Thoracic aorta (tissue), 2 donors: ENCODE results near the gene C4orf50. TPM values are rescaled to one million over a fixed set of nuclear protein-coding genes. Genes with fewer than 3 reads are reported as not detected.

Experiments used
- ATAC-seq: fragments of 150-250 bp; one replicate; pipeline ENCODE4 v1.8.0; 2017; ENCODE audit warnings: low read depth; ENCODE audit not compliant: insufficient number of reproducible peaks, low FRiP score
- DNase-seq: peaks from one replicate; pipeline ENCODE4 v3.0.0-alpha.2; 2020; ENCODE audit warnings: low spot score
- H3K27ac ChIP-seq, 2 donors: fragments of 200-600 bp; sonication (generic); 1 replicate in 1 of 2; 2 replicates in 1 of 2; pipeline ENCODE4 v1.5.1; 2016; ENCODE audit warnings: mild to moderate bottlenecking in 2 of 2, moderate library complexity in 2 of 2
- H3K27me3 ChIP-seq: fragments of 200-600 bp; sonication (generic); replicated peaks from 2 replicates; pipeline ENCODE4 v1.6.0; 2016; ENCODE audit warnings: mild to moderate bottlenecking; ENCODE audit not compliant: insufficient read depth
- H3K36me3 ChIP-seq: fragments of 200-600 bp; sonication (generic); one replicate; pipeline ENCODE4 v1.5.1; 2016
- H3K4me1 ChIP-seq, 2 donors: fragments of 200-600 bp; sonication (generic); 1 replicate in 1 of 2; 2 replicates in 1 of 2; pipeline versions ENCODE4 v1.5.1 to v1.6.0; 2016; ENCODE audit warnings: low read depth in 2 of 2, mild to moderate bottlenecking in 1 of 2; ENCODE audit not compliant: control insufficient read depth in 1 of 2
- H3K4me3 ChIP-seq: fragments of 200-600 bp; sonication (generic); 2 replicates; pipeline ENCODE4 v1.5.1; 2016; ENCODE audit warnings: mild to moderate bottlenecking
- H3K9me3 ChIP-seq: fragments of 200-600 bp; sonication (generic); 2 replicates; pipeline ENCODE4 v1.5.1; 2016
- total RNA-seq, 2 donors: library from RNA; depleted of rRNA; stranded (reverse); fragments of >200 nt; gene quantifications; one replicate each; pipeline versions ENCODE4 v1.1.0 to v1.2.3, GENCODE V29; 2016
- TF ChIP-seq, protein P1 (sequence below): fragments of 200-600 bp; sonication (generic); IDR thresholded peaks from one replicate; pipeline ENCODE4 v1.5.1; 2019; ENCODE audit warnings: antibody characterized with exemption

Gene C4orf50
- total RNA-seq, 2 donors from 2014 or later, result 0.14 TPM; not detected in 1

DNA sequence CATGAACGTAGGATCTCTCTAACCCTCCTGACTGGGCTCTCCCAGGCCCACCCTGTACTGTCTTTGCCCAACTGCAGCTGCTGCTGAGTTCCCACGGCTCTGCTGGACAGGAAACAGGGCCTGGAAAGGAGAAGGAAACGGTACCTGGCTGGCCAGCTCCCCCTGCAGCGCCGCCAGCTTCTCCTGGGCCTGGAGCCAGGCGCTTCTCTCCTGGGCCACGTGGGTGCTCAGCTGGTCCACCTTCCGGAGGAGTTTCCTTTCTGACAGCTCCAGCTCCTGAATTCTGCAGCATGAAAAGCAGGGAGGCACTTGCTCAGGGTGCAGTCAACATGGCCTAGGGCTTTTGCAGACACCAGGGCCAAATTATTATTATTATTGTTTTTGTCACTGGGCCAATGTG, 6.5 kb downstream of the C4orf50 start:
- no peak overlapping the region for H3K4me3 ChIP-seq
- TF ChIP-seq, protein P1, sequence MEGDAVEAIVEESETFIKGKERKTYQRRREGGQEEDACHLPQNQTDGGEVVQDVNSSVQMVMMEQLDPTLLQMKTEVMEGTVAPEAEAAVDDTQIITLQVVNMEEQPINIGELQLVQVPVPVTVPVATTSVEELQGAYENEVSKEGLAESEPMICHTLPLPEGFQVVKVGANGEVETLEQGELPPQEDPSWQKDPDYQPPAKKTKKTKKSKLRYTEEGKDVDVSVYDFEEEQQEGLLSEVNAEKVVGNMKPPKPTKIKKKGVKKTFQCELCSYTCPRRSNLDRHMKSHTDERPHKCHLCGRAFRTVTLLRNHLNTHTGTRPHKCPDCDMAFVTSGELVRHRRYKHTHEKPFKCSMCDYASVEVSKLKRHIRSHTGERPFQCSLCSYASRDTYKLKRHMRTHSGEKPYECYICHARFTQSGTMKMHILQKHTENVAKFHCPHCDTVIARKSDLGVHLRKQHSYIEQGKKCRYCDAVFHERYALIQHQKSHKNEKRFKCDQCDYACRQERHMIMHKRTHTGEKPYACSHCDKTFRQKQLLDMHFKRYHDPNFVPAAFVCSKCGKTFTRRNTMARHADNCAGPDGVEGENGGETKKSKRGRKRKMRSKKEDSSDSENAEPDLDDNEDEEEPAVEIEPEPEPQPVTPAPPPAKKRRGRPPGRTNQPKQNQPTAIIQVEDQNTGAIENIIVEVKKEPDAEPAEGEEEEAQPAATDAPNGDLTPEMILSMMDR, result no peak
- H3K36me3 ChIP-seq, result no peaks in the 10 kb centered on the region
- DNase-seq, result no peak
- H3K4me1 ChIP-seq, result no peaks in the 10 kb centered on the region
- no peaks in the 10 kb centered on the region for H3K9me3 ChIP-seq
- H3K27ac ChIP-seq, result no peak overlapping the region
- no peak for ATAC-seq
- no peaks in the 10 kb centered on the region for H3K27me3 ChIP-seq

DNA sequence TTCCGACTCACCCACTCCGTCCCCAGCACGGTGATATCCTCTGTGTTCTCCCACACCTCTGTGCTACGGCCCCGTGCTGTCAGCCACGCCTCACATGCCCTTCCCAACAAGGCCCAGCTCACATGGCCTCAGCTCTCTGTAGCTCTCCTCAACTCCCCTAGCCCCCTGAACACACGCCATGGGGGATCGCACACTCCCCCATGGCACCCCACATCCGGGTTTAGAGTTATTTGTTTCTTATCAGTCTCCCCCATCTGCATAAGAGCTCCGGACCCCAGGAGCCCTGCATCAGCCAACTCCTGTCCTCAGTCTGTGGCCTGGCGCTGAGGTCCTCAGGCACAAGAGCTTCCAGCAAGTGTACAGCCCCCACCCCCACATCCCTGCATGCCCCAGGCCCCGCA, 7.0 kb downstream of the C4orf50 start:
- Histone ChIP-seq H3K27ac (no peak overlapping the region), H3K27me3 (no peaks in the 10 kb centered on the region), H3K36me3 (no peaks in the 10 kb centered on the region), H3K4me1 (no peaks in the 10 kb centered on the region), H3K4me3 (no peak overlapping the region), H3K9me3 (no peaks in the 10 kb centered on the region)
- ATAC-seq (no peak), DNase-seq (no peak)
- TF ChIP-seq, protein P1, result no peak

DNA sequence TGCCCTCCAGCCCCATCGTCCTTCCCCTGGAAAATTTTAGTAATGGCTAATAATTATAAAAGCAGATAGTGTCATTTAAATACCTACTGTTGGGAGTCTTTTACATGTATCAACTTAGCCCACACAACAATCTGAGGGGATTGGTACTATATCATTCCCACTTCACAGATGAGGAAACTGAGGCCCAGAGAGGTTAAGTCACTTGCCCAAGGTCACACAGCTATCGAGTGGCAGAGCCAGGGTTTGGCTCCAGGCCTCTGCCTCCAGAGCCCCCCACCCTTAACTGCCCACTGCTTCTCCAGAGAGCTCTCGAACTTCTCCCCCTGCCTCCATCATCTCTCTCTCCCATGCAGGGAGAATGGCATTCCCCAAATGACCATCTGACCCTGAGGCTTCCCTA, 7.4 kb downstream of the C4orf50 start:
- TF ChIP-seq, protein P1, result no peak
- H3K27me3 ChIP-seq, result no peaks in the 10 kb centered on the region
- DNase-seq (no peak), ATAC-seq (no peak)
- H3K36me3 ChIP-seq, result no peaks in the 10 kb centered on the region
- H3K4me3 ChIP-seq, result no peak overlapping the region
- no peaks in the 10 kb centered on the region for H3K9me3 ChIP-seq
- H3K4me1 ChIP-seq, result no peaks in the 10 kb centered on the region
- H3K27ac ChIP-seq, result no peak overlapping the region

DNA sequence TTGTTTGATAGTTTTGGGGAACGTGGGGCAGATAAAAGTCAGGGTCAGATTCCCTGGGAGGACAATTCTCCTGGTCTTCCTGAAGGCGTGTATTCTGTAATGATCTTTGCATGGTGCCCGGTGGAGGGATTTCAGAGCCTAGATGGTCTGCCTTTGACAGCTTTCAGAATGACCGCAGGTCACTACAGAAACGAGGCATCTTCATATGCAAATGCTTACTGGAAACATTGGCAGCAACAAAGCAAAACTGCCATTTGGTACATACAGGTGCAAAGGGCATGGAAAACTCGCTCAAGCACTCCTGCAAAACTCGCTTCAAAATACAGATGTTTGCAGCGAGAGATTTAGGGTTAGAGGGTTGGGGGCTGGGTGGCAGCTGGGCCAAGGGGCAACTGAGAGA, 8.8 kb downstream of the C4orf50 start:
- no peaks in the 10 kb centered on the region for H3K36me3 ChIP-seq
- no peak overlapping the region for H3K27ac ChIP-seq
- H3K9me3 ChIP-seq, result no peaks in the 10 kb centered on the region
- TF ChIP-seq, protein P1, result no peak
- no peak for ATAC-seq
- no peak for DNase-seq
- H3K27me3 ChIP-seq, result no peaks in the 10 kb centered on the region
- no peak overlapping the region for H3K4me3 ChIP-seq
- H3K4me1 ChIP-seq, result no peaks in the 10 kb centered on the region

DNA sequence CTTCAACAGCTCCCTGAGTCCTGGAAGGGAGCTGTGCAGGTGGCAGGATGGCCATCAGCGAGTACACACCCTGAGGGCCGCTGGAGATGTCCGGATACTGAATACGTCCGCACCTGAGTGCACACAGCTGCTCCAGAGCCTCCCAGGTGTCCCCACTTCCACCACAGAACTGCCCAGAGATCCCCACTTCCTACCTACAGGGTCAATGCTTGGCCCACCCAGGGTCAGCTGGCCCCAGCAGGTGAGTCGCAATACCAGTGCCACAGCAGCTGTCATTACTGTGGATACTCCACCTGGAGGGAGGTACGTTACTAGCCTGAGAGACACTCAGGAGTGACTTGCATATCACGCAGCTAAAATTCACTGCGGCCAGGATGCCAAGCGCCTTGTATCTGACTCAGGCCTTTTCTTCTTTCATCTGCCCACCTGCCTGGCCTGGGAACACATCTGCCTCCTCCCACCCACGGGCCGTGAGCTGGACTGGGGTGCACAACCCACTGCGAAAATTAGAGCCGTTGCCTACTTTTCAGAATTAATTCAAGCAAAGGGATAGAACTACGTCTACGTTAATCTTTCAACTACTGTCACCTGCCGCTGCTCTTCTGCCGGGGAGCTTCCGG, 9.4 kb downstream of the C4orf50 start:
- Histone ChIP-seq H3K27ac (no peak overlapping the region), H3K4me1 (no peaks in the 10 kb centered on the region), H3K36me3 (no peaks in the 10 kb centered on the region), H3K4me3 (no peak overlapping the region), H3K27me3 (no peaks in the 10 kb centered on the region), H3K9me3 (no peaks in the 10 kb centered on the region)
- DNase-seq (no peak), ATAC-seq (no peak)
- TF ChIP-seq, protein P1, result no peak
